HepG2 (cell line): ENCODE measurements around the gene WNK4. TPM values are rescaled to one million over a fixed set of nuclear protein-coding genes. Genes with fewer than 3 reads are reported as not detected.
A peak's percentile ranks its signal among the peaks of the same experiment; 100 is the strongest.

ENCODE experiments used
- CC2D1A ChIP-seq: sonication (generic); formaldehyde crosslinking; IDR thresholded peaks from 2 replicates; pipeline ENCODE4 v1.8.1; 2023; ENCODE audit warnings: mild to moderate bottlenecking, missing genetic modification reagents
- ETV6 ChIP-seq: sonication (generic); formaldehyde crosslinking; conservative IDR thresholded peaks from 2 replicates; pipeline ENCODE4 v1.4.0; 2020; ENCODE audit warnings: missing genetic modification reagents
- FOXK2 ChIP-seq: fragments of 450-650 bp; IDR thresholded peaks from 2 replicates; pipeline ENCODE4 v1.6.1; 2016
- JUNB ChIP-seq: sonication (generic); formaldehyde crosslinking; IDR thresholded peaks from 2 replicates; pipeline ENCODE4 v1.8.0; 2022; ENCODE audit warnings: missing genetic modification reagents, mild to moderate bottlenecking, borderline replicate concordance
- MEF2D ChIP-seq: sonication (generic); formaldehyde crosslinking; IDR thresholded peaks from 2 replicates; pipeline ENCODE4 v1.5.1; 2020; ENCODE audit warnings: mild to moderate bottlenecking, missing genetic modification reagents
- NONO ChIP-seq, 2 experiments: fragments of 450-650 bp in 1 of 2; sonication (generic) in 1 of 2; formaldehyde crosslinking in 1 of 2; IDR thresholded peaks in 1 of 2; conservative IDR thresholded peaks in 1 of 2; 2 replicates each; pipeline versions ENCODE4 v1.6.1 to v1.8.0; 2017 to 2022; ENCODE audit warnings: mild to moderate bottlenecking in 1 of 2, missing genetic modification reagents in 1 of 2, moderate library complexity in 1 of 2
- PITX1 ChIP-seq: sonication (generic); formaldehyde crosslinking; IDR thresholded peaks from 2 replicates; pipeline ENCODE4 v1.5.1; 2020; ENCODE audit warnings: mild to moderate bottlenecking, missing genetic modification reagents
- RFX5 ChIP-seq: IDR thresholded peaks from 2 replicates; pipeline ENCODE4 v1.6.1; 2011; ENCODE audit warnings: low read depth, low read length, improper control_type of control experiment
- SP5 ChIP-seq: IDR thresholded peaks from 2 replicates; pipeline ENCODE4 v1.6.1; 2016; ENCODE audit warnings: low read depth, borderline replicate concordance
- STAT5B ChIP-seq: sonication (generic); formaldehyde crosslinking; IDR thresholded peaks from 2 replicates; pipeline ENCODE4 v1.4.0; 2020; ENCODE audit warnings: missing genetic modification reagents
- SUZ12 ChIP-seq: fragments of 150-350 bp; IDR thresholded peaks from 2 replicates; pipeline ENCODE4 v1.6.1; 2014; ENCODE audit warnings: low read depth, low read length
- TOPORS ChIP-seq: sonication (generic); formaldehyde crosslinking; IDR thresholded peaks from 2 replicates; pipeline ENCODE4 v1.8.0; 2023; ENCODE audit warnings: mild to moderate bottlenecking, missing genetic modification reagents
- ZMYM3 ChIP-seq: sonication (generic); formaldehyde crosslinking; IDR thresholded peaks from 2 replicates; pipeline ENCODE4 v1.5.1; 2020; ENCODE audit warnings: mild to moderate bottlenecking, missing genetic modification reagents
- ZNF224 ChIP-seq: sonication (generic); formaldehyde crosslinking; IDR thresholded peaks from 2 replicates; pipeline ENCODE4 v1.5.0; 2020; ENCODE audit warnings: mild to moderate bottlenecking, missing genetic modification reagents
- ZNF253 ChIP-seq: sonication (generic); formaldehyde crosslinking; IDR thresholded peaks from 2 replicates; pipeline ENCODE4 v1.8.0; 2022; ENCODE audit warnings: mild to moderate bottlenecking, missing genetic modification reagents, borderline replicate concordance
- ZNF512B ChIP-seq: sonication (generic); formaldehyde crosslinking; IDR thresholded peaks from 2 replicates; pipeline ENCODE4 v1.5.1; 2020; ENCODE audit warnings: missing genetic modification reagents, mild to moderate bottlenecking, borderline replicate concordance
- ZNF605 ChIP-seq: sonication (generic); formaldehyde crosslinking; IDR thresholded peaks from 2 replicates; pipeline ENCODE4 v1.8.0; 2022; ENCODE audit warnings: mild to moderate bottlenecking, missing genetic modification reagents
- ZNF766 ChIP-seq: sonication (generic); formaldehyde crosslinking; IDR thresholded peaks from 2 replicates; pipeline ENCODE4 v1.5.0; 2020; ENCODE audit warnings: missing genetic modification reagents, borderline replicate concordance
- ZNF768 ChIP-seq: sonication (generic); formaldehyde crosslinking; IDR thresholded peaks from 2 replicates; pipeline ENCODE4 v1.4.0; 2020; ENCODE audit warnings: missing genetic modification reagents
- polyA plus RNA-seq, 8 experiments: library from polyadenylated mRNA; depleted of rRNA in 3 of 8; stranded (reverse) in 7 of 8; unstranded in 1 of 8; fragments of >200 nt; fragmentation: Illumina TruSeq in 4 of 8; extraction: Trizol in 4 of 8; gene quantifications; 2 replicates each; pipeline versions ENCODE4 v1.2.1 to v1.2.3, GENCODE V29; 2011 to 2016; ENCODE audit warnings: low read depth in 4 of 8, missing spikeins in 1 of 8, mixed read lengths in 1 of 8; ENCODE audit not compliant: insufficient read depth in 1 of 8
- total RNA-seq, 5 experiments: library from RNA; depleted of rRNA; stranded (reverse); fragments of >200 nt; fragmentation: Illumina TruSeq; extraction: Trizol; gene quantifications; 2 replicates each; pipeline ENCODE4 v1.2.3, GENCODE V29; 2016; ENCODE audit warnings: low read depth in 1 of 5
- TF ChIP-seq, protein P1 (sequence below), 2 experiments: sonication (generic) in 1 of 2; formaldehyde crosslinking in 1 of 2; IDR thresholded peaks; 2 replicates each; pipeline versions ENCODE4 v1.5.1 to v1.6.1; 2011 to 2020; ENCODE audit warnings: borderline replicate concordance in 1 of 2, low read depth in 1 of 2, low read length in 1 of 2, mild to moderate bottlenecking in 1 of 2, missing genetic modification reagents in 1 of 2, moderate library complexity in 1 of 2
- TF ChIP-seq, protein P2 (sequence below): sonication (generic); formaldehyde crosslinking; IDR thresholded peaks from 2 replicates; pipeline ENCODE4 v1.8.1; 2023; ENCODE audit warnings: mild to moderate bottlenecking, missing genetic modification reagents
- TF ChIP-seq, protein P3 (sequence below): sonication (generic); formaldehyde crosslinking; IDR thresholded peaks from 2 replicates; pipeline ENCODE4 v1.5.0; 2020; ENCODE audit warnings: mild to moderate bottlenecking, missing genetic modification reagents

The WNK4 gene
- total and polyA plus RNA-seq, 2 of the 13 experiments (the other 11 are each of a cell fraction or from before 2014, with no cell fraction given), result 2.7 to 13.7 TPM

- TF ChIP-seq STAT5B (CRISPR knock-in tag) (no peak), ZNF253 (CRISPR knock-in tag) (0 out of 2 replicates have a peak, but pooled peaks have one; percentile 31), ETV6 (CRISPR knock-in tag) (peak; percentile 95), RFX5 (peak; percentile 40; the same call in 1 of the 2 replicates), NONO (IDR thresholded peaks at IDR 0.05) (no peak), NONO (CRISPR knock-in tag; conservative IDR thresholded peaks at IDR 0.05) (peak; percentile 85), SP5 (CRISPR knock-in tag) (no peak; the same call in 1 of the 2 replicates), PITX1 (CRISPR knock-in tag) (peak; percentile 73), ZNF766 (CRISPR knock-in tag) (peak; percentile 49; the same call in 1 of the 2 replicates), ZNF512B (CRISPR knock-in tag) (peak; percentile 49; the same call in 1 of the 2 replicates), TOPORS (CRISPR knock-in tag) (peak; percentile 61; the same call in 1 of the 2 replicates), ZNF224 (CRISPR knock-in tag) (no peak), ZNF768 (peak; percentile 73), JUNB (CRISPR knock-in tag) (no peak), ZMYM3 (no peak), SUZ12 (no peak), CC2D1A (CRISPR knock-in tag) (no peak), ZNF605 (peak; percentile 75), FOXK2 (no peak), MEF2D (CRISPR knock-in tag) (peak; percentile 81; the same call in 1 of the 2 replicates)
- TF ChIP-seq, protein P1, sequence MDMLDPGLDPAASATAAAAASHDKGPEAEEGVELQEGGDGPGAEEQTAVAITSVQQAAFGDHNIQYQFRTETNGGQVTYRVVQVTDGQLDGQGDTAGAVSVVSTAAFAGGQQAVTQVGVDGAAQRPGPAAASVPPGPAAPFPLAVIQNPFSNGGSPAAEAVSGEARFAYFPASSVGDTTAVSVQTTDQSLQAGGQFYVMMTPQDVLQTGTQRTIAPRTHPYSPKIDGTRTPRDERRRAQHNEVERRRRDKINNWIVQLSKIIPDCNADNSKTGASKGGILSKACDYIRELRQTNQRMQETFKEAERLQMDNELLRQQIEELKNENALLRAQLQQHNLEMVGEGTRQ (IDR thresholded peaks at IDR 0.05; ENCODE audit: low read depth, low read length), result no peak
- TF ChIP-seq, protein P1 (CRISPR knock-in tag; IDR thresholded peaks at IDR 0.05; ENCODE audit: borderline replicate concordance), result 0 out of 2 replicates have a peak, but pooled peaks have one; percentile 9
- TF ChIP-seq, protein P2, sequence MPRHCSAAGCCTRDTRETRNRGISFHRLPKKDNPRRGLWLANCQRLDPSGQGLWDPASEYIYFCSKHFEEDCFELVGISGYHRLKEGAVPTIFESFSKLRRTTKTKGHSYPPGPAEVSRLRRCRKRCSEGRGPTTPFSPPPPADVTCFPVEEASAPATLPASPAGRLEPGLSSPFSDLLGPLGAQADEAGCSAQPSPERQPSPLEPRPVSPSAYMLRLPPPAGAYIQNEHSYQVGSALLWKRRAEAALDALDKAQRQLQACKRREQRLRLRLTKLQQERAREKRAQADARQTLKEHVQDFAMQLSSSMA (CRISPR knock-in tag), result no peak
- TF ChIP-seq, protein P3, sequence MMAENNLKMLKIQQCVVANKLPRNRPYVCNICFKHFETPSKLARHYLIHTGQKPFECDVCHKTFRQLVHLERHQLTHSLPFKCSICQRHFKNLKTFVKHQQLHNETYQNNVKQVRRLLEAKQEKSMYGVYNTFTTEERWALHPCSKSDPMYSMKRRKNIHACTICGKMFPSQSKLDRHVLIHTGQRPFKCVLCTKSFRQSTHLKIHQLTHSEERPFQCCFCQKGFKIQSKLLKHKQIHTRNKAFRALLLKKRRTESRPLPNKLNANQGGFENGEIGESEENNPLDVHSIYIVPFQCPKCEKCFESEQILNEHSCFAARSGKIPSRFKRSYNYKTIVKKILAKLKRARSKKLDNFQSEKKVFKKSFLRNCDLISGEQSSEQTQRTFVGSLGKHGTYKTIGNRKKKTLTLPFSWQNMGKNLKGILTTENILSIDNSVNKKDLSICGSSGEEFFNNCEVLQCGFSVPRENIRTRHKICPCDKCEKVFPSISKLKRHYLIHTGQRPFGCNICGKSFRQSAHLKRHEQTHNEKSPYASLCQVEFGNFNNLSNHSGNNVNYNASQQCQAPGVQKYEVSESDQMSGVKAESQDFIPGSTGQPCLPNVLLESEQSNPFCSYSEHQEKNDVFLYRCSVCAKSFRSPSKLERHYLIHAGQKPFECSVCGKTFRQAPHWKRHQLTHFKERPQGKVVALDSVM, result peak; percentile 58; the same call in 1 of the 2 replicates
Measured at GRCh38 chr17:42773290-42774035, 6.9 kb upstream of the WNK4 start, which contains the start of gene VPS25 (continued).
